ENCODE results near the gene AHDC1.

AHDC1 gene

GRCh38 chr1:27612718-27613117 is 8.8 kb upstream of the AHDC1 start:
- no peak for DNase-seq

DNA sequence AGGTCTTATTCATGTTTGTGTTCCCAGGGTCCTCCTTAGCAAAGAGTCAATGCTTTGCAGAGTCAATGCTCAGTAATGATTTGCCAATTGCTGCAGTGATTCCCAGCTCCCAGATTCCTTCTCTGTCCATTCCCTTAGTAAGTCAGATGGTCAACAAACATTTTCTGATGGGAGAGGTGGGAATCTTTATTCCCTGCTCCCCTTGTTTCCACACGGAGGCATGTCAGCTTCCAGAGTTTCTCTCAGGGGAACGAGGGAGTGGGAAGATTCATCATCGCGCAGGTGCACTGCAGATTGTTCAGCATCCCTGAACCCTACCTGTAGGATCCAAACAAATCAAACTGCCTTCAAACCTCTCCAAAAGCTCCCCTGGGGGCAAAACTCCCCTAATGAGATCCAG is 7.5 kb upstream of the AHDC1 start:
- DNase-seq: no peak

- no peak for DNase-seq
Observed at GRCh38 chr1:27609618-27610240, 5.8 kb upstream of the AHDC1 start.

GRCh38 chr1:27609210-27609555 is 5.2 kb upstream of the AHDC1 start:
- DNase-seq: no peak

DNA sequence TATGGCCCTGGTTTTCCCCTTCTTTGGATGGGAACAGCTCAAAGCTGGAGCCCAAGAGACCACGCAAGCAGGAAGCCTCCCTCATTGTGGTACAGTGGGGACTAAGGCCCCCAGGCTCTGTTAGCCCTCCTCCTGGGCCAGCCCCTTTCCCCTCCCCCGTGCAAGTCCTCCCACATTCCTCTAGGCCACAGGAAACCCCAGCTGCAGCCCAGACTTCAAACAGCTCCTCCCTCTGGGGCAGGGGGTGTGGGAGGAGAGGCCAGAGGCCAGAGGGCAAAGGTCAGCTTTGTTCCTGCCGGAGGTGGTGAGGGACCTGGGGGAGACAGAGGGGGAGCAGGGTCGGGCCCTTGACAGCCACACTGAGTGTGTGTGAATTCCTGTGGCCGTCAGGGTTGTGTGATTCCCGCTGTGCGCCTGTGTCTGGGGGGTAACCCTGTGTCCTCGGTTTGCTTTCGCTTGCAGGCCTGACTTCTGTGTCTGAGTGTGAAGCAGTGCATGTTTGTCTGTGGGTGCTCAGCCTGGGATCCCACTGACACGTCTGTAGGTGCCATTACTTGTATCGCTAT is 3.4 kb upstream of the AHDC1 start:
- DNase-seq: no peak

GRCh38 chr1:27606708-27607238 is 2.8 kb upstream of the AHDC1 start:
- no peak for DNase-seq

DNA sequence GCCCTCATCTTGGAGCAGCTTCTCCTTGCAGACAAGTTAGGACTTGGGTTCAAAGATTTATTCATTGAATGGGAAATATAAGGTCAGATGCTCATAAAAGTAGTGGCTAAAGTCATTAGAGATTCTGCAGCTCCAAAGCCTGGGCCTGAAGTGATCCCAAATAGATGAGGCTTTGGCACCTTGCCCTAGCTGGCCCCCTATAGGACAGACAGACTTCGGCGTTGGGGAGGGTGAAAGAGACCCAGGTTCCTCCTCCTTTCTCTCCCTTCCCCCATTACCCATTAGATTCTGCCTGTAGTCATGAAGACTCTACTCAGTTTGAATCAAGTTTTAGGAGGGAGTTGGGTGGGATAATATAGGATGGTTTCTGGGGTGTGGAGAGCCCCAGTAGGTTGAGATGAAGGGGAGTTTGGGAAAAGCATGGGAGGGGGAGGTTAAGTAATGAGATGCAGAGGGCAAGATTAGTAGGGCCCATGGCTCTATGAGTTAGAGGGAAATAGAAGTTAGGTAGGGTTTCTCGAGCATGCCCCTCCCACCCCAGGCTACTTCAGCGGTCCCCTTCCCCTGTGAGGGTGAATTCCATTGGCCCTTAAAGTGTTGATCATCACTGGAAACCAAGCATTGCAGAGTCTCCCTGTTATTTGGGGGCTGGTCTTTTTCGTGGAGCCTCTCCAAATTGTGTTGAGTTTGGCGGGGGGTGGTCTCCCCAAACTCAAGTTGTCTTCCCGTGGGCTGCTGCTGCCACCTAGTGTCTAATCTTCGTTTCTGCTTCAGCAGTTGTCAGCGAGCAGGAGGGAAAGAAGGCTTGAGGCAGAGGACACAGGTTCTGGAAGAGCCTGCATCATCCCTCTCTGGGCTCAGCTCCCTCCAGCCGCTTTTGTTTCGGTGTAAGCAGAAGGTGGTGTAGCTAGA is 2.1 kb upstream of the AHDC1 start:
- peak; percentile 76 for DNase-seq

- DNase-seq: no peak
Observed at GRCh38 chr1:27605300-27605766, 1.4 kb upstream of the AHDC1 start.

GRCh38 chr1:27604579-27605299 is 795 bp upstream of the AHDC1 start:
- no peak for DNase-seq

GRCh38 chr1:27603309-27603680 is 649 bp downstream of the AHDC1 start:
- DNase-seq: no peak

- no peak for DNase-seq
Observed at GRCh38 chr1:27602462-27603308, 1.3 kb downstream of the AHDC1 start.

DNA sequence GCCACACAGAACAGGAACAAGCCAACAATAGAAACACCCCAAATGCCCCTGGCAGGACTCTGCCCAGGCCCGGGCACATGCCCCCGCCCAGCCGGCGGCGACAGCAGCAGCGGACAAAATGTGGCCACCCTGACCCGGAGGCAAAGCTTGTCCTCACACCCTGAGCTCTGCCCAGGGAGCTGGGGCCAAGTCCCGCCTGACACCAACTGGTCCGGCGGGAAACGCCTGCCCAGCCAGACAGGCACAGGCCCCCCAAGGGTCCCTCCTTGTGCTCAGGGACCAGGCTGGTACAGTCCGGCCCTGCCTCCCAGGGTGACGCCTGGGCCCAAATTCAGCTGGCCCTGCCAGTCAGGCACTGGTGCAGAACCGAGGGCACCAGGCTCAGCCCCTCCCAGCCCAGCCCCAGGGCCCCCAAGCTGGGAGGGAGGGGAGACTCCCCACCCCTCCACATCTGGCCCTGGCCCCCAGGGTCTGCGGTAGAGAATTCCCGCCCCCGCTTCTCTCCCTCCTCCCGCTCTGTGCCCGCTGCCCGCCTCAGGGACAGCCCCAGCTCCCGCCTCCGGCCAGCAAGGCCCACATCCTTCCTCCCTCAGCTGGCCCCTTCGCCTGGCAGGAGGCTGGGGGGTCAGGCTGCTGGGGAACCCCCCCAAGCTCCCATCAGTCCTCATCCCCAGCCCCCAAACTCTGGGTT is 2.0 kb downstream of the AHDC1 start:
- DNase-seq: no peak

- DNase-seq: no peak
Observed at GRCh38 chr1:27601321-27601770, 2.6 kb downstream of the AHDC1 start.

DNA sequence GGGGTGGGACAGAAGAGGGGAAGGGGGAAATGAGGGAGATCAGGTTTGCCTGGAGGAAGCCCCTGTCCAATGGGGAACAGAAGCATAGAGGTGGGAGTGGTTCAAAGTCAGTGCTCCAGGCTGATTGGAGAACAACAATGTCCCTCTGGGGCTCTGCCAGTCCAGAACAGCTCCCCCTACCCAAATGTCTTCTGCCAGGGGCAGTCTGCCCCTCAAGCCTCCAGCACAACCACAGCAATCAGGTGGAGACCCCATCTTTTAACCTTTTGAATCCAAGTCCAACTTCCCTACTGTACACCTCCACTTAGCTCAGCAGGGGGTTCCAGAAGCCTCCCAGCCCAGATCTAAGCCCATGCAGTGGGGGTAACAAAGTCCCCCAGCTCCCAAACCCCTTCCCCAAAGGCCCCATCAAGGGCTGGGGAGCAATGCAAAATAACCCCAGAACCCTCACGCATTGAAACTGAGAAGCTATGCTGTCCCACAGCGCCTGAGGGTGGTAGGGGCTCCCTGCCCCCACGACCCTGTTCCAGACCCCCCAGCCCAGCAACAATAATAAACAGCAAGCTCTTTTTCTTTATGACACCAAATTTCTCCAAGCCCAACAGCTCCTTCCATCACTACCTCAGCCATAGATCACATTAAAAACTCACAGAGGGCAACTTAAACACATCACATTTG is 3.3 kb downstream of the AHDC1 start:
- DNase-seq: no peak

- no peak for DNase-seq
Observed at GRCh38 chr1:27599605-27600497, 4.1 kb downstream of the AHDC1 start.

GRCh38 chr1:27598902-27599528 is 4.9 kb downstream of the AHDC1 start:
- DNase-seq: no peak

GRCh38 chr1:27598295-27598687 is 5.7 kb downstream of the AHDC1 start:
- DNase-seq: no peak

DNA sequence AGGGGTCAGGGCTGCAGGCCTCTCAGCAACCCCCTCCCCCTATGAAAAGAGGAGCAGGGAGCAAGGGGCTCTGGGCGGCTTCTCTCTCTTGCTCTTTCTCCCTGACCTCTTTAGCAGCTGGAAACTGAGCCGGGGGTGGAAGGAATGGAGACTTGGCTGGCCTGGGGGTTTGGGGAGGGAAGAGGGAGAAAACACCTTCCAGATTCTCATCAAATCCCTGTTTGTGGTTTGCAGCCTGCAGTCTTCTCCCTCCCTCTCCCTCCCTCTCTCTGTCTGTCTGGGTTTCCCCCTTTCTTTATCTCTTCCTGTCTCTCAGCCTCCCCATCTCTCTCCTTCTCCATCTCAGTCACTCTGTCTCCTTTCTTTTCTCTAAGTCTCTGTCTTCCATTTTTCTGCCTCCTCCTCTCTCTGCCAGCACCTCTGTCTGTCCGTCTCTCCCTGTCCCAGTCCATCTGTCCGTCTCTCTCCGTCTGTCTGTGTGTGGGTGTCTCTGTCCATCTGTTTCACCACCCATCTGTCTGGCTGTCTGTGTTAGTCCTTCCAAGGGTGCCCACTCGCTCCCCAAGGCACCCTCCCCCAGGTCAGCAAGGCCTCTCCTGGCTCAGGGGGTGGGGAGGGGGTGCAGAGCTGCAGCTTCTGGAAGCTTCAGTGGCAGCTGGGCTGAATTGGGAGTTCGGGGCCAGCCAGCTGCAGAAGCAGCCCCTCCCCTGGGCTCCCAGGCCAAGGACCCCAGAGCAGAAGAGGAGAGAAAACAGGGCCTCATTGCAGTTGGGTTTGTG is 6.2 kb downstream of the AHDC1 start:
- no peak for DNase-seq

Data from activated CD8-positive, alpha-beta memory T cell treated with anti-CD3 and anti-CD28 coated beads, Interleukin-2, amount 50 U/mL, for 48 hours (primary cell).